ENCODE results near the gene PDCD6IP.
"Not testable (repeated sequence)": the region's sequence is repeated elsewhere in the genome, so short reads cannot be mapped to it uniquely, and the experiment has no call there.

PDCD6IP gene

DNA sequence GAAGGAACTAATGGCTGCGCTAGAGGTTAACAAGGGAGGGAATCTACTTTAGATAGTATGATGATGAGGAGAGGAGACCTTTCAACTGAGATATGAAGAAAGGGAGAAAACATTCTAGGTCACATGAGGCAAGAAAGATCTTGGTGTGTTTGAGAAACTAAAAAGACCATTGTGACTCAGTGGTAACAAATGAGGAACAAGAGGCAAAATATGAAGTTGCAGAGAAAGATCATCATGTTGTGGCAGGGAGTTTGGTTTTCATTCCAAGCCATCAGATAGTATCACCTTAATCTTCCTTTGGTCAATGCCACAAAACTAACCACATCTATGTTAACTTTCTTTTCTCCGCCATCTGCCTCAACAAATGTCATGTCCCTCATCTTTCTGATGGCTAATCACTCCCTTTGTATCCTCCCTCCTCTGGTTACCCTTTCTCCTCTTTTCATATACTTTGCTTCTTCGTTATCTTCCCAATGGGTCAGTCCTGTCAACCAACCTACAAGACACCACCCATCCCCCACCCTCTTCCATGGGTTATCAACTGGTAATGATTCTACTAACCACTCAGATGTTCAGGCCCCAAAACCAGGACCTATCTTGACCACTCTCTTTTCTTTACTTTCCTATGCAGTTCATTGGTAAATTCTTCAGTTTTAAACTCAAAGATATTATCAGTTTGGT, 2.4 kb upstream of the PDCD6IP start:
- DNase-seq: no peak

DNA sequence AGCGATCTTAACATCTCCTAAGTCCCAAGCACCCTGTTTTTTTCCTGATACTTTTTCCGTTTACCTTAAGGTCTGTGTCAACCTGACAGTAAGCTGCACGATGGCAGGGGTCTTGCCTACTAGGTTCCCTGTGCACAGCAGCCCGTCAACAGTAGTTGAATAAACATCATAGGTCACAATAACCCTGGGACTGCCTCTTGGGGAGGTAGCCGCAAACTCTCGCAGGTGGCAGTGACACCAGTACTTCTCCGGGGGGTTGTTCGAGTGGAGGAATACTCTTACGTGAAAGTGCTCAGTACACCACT, 365 bp upstream of the PDCD6IP start:
- no peak for DNase-seq

DNA sequence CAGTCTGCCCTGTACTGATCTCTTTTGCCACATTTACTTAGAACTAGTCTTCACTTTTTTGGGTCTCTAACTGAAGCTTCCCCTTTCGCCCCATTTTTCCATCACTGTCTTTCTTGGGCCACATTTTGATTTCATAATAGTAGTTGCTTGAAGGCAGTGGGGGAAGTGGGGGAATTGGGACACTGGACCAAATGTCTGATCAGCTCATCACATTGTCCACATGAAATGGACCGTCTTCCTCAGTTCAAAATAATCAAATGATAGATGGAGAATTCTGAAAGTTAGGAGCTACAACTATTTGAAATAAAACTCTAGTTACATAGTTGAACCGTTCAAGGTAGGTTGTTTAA, 747 bp downstream of the PDCD6IP start:
- no peak for DNase-seq

DNA sequence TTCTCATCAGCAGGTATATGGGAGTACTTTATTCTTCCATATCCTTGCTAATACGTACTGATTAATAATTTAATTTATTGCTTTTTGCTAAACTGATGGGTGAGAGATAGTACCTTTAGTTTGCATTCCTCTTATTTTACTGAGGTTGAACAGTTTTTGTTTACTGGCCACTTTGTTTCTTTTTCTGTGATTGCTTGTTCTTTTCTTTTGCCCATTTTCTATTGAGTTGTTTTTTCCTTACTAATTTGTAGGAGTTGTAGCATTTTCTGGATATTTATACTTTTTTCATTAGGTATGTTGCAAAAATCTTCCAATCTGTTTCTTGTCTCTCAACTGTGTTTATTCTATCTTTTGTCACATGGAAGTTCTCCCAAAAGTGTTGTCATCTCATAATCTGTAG, 4.8 kb downstream of the PDCD6IP start:
- no peak for DNase-seq

DNA sequence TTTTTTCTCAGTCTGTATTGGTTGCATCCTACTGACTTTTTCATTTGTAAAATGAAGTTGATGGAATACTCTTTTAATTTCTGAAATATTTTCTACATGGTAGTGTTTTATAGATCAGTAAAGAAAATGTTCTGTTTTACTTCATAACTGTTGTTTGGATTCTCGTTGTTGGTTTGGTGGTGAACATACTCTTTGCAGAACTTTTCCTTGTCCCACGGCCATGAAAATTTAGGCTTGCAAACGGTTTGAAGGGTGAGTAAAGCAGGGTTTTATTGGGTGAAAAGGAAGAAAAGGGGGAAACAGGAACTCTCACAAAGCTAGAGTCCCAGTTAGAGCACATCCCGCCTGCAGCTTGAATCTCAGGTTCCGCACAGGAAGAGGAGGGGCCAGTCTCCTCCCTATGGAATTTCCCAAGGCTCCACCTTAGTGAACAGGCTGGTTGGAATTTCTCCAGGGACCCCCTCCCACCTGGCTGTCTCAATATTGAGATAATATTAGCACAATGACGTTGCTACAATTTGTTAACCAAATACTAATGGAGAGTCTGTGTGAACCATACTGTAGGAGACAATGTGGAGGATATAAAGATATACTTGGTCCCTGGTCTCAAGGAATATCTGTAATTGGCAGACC, 5.6 kb downstream of the PDCD6IP start:
- DNase-seq: no peak

DNA sequence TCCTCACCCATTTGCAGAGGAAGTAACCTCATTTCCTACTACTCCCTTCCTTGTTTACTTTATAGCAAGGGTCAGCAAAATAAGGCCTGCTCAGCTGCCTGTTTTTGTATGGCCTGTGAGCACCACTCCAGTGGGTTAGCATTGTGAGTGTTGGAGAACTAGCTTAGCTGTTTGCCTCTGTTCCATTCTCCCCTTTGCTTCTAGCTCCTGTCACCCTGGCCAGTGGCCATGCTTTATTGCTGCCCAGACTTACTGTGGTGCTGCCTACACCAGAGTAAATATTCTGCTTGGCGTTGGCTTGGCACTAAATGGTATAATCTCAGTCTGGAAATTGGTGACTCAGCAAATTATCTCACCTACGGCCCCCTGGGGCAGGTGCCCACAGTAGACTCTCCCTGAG, 8.8 kb downstream of the PDCD6IP start:
- no peak for DNase-seq

DNA sequence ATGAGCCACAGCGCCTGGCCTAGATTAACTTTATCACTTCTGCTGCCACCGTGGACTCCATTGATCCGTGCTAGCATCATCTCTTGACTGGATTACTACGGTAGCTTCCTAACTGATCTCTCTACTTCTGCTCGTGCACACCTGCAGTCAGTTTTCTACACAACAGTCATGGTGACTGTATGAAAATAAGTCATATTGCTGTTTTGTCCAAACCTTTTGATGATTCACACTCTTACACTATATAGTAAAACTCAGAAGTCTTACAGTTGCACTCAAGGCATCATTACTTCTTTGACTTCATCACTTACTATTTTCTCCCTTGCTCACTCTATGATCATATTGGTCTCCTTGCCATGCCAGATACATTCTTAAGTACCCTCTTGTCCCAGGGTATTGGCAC, 10.1 kb downstream of the PDCD6IP start:
- no peak for DNase-seq

DNA sequence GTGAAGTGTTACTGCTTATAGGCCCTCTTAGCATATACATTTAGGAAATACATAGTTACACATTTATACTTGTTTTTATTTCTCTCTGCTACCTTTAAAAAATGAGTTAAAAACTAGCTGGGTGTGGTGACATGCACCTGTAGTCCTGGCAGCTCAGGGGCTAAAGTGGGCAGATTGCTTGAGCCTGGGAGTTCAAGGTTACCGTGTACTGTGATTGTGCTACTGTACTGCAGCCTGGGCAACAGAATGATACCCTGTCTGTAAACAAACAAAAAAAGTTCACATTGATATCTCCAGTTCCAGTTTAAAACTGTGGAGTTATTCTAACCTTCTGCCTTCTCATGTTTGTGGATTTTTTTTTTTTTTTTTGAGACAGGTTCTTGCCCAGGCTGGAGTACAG, 12.1 kb downstream of the PDCD6IP start:
- no peak for DNase-seq

DNA sequence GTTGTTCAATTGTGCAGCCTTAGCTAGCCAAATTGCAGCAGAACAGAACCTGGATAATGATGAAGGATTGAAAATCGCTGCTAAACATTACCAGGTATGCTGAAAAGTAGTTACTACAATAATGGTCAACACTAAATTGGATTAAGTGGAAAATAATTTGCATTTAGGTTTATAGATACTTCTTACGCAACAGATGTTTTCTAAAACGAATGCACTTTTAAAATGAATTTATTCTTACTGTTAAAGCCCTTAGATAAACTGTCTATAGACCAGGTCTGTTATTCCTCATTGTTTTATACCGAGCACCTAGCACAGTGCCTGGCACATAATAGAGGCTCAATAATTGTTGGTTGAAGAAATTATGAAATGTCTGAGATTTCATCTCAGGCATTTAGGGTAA, 23.6 kb downstream of the PDCD6IP start:
- no peak for DNase-seq

DNA sequence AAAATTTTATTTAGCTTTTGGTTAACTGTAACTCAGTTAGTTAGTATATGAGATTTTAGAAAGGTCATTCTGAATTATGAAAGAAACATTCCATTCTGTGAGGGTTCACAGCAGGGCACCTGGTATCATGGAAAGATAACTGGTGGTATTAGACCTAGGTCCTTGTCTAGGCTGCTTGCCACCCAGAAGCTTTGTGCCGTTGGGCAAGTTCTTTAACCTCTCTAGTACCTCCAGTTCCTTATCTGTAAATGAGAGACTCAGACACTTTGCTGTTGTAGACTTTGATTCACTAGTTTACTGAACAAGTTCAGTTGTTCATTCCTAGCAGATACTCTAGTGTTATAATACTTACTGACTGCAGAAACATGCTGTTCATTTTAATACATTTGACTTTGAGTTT, 25.4 kb downstream of the PDCD6IP start:
- DNase-seq: no peak

DNA sequence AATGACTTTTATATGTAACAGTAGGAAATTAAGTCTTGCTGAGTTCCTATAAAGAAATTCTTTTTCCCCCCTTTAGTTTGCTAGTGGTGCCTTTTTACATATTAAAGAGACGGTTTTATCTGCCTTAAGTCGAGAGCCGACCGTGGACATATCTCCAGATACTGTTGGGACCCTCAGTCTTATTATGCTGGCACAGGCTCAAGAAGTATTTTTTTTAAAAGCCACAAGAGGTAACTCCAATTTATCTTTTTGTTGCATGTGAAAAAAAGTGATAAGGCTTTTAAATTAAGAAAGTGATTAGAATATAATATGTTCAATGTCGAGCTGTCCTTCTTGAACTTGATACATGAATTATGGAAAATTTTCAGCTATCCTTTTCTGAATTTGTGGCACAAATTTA, 26.7 kb downstream of the PDCD6IP start:
- no peak for DNase-seq

DNA sequence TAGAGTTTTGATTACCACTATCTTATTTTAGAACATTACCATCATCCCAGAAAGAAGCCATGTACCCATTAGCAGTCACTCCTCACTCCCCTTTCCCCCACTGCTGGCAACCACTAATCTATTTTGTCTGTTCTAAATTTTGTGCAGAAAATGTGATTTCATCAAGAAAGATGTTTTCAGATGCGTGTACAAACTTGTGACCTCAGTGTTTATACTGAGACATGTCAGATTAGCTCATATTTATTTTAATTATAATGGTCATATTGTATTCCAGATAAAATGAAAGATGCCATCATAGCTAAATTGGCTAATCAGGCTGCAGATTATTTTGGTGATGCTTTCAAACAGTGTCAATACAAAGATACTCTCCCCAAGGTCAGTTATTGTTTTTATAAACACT, 27.8 kb downstream of the PDCD6IP start:
- no peak for DNase-seq

DNA sequence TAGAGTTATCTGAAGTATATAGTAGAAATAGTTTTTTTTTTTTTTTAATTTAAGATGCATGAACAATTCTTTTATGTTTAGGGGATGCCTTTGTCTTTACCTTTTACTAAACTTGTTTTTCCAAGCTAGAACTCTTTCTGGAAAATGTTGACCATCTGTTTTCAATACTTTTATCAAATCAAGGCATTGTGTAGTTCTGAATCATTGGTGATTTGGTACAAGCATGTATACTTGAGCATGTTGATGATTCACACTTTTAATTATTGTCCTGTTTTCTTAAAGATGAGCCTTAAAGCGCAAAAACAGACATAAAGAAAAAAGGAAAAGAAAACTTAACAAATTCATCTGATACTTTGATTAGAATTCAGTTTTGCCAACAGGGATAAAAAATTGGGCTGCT, 28.3 kb downstream of the PDCD6IP start:
- no peak for DNase-seq

DNA sequence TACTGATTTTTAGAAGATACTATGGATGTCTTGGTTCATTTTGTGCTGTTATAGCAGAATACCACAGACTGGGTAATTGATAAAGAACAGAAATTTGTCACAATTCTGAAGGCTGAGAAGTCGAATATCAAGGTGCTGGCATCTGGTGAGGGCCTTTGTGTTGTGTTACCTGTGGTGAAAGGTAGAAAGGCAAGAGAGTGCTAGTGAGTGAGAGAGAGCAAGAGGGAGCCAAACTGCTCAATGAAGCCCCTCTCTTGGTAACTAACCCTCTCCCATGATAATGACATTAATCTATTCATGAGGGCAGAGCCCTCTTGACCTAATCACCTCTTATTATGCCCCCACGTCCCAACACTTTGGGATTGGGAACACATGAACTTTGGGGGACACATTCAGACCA, 31.3 kb downstream of the PDCD6IP start:
- no peak for DNase-seq

DNA sequence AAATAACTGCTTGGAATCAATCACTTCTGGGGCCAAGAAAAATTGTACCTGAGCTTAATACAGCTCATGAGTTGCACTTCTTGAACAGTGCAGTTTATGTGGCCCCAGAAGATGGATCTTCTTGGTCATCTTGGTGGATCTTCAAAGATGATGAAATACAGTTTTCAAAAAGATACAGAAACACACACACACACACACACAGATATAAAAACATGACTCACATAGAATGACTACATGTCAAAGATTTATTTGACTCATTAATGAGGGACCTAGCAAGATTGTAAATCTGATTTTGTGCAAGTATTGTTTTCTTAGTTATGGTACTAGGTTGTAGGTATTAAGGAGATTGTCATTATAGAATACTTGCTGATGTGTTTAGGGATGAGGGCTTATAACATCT, 32.6 kb downstream of the PDCD6IP start:
- DNase-seq: no peak

DNA sequence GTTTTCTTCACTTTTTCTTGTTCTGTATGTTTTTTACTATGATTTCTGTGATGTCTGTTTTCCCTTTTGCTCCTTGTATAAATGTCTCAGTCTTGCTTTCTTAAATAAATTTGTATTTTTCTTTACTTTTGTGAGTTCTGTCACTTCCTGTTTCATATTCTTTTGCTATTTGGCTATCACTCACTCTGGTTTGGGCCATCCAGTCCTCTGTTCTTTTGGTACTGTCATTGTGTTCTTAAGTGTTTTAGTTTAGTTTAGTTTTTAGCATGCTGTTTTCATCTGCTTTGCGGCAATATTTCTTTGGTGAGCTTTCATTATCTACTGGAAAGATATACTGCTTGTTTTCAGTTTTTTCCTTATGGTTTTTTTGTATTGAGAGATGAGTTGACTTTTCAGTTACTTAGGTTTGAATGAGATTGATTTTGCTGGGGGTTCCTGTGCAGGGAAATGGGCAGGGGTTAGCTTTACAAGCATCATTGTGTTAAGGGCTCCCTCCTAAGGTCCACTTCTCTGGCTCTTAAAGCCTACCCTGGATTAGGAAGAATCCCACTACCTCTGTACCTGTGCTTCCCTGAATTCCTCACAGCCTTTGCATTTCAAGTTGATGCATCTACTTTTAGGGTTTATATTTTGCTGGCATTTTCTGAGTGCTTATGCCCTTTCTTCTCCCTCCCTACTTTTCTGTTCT, 35.1 kb downstream of the PDCD6IP start:
- no peak for DNase-seq

DNA sequence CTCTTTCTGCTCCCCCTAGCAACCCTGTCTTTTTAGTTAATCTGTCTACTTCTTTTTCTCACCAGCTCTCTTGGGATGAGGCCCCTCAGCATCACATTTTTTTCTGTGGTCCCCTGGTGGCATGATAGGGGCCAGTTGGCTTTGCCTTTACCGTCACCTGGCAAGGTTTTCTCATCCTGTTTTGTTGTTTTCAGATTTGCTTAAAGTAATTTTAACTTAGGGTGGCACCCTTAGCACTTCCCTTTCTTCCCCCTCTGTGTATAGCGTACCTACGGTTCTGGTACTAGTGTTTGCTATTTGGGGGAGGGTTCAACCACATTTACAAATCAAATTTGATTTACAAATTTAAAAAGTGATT, 35.6 kb downstream of the PDCD6IP start:
- no peak for DNase-seq

DNA sequence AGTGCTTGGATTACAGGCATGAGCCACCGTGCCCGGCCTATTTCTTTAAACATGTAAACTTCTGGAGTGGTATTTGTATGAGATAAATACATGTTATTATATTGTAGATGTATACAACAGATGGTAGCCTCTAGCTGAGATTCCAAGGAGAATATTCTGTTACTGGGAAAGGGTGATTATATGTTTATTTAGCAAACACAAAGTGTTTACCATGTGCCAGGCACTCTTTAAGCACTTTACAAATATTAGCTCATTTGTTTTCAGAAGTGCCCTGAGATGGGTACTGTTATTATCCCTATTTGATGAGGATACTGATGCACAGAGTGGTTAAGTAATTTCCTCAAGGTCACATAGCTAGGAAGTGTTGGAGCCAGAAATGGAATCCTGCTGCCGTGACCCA, 38.8 kb downstream of the PDCD6IP start:
- not testable (repeated sequence) for DNase-seq

DNA sequence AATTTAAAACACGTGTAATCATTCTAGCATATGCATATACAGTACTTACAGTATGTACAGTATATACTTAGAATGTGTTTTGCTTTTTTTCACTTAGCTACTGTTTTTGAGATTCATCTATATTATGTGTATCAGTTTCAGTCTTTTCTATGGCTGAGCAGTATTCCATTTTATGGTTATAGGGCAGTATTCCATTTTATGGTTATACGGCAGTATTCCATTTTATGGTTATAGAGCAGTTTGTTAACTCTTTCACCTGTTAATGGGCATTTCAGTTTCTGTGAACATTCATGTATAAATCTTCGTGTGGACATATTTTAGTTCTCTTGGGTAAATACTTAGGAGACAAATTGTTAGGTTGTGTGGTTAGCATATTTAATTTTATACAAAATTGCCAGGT, 40.9 kb downstream of the PDCD6IP start:
- no peak for DNase-seq

DNA sequence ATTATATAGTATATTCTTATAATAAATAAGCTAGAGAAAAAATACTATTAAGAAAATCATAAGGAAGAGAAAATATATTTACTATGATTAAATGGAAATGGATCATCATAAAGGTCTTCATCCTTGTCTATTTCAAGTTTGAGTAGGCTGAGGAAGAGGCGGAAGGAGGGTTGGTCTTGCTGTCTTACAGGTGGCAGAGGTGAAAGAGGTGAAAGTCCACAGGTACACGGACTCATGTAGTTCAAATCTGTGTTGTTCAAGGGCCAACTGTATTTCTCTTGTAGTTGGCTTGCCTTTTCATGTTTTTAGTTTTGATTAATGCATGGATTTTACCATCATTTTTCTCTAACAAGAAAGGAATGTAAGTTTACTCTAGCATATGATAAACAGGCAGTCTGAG, 41.7 kb downstream of the PDCD6IP start:
- no peak for DNase-seq

DNA sequence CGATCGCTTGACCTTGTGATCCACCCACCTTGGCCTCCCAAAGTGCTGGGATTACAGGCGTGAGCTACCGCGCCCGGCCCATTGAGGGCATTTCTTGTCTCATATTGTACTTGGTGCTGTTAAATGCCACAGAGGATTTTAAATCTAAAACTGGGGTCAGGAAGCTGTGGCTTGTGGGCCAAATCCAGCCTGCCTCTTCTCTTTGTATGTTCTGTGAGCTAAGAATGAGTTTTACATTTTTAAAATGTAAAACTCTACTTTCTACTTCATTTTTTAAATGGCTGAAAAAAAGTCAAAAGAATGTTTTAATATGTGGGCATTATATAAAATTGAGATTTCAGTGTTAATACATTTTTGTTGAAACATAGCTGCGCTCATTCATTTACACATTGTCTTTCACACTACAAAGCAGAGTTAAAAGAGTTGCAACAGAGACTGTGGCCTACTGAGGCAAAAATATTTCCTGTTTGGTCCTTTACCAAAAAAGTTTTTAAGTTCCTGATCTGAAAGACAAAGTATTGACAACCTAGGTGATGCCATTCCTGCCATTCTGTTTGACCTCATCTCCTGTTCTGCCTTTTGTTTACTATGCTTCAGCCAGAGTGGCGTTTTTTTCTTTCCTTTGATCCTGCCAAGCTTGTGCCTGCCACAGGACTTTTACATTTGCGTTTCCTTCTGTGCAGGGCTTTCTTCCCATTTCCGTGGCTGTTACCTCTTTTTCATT, 50.4 kb downstream of the PDCD6IP start:
- no peak for DNase-seq

DNA sequence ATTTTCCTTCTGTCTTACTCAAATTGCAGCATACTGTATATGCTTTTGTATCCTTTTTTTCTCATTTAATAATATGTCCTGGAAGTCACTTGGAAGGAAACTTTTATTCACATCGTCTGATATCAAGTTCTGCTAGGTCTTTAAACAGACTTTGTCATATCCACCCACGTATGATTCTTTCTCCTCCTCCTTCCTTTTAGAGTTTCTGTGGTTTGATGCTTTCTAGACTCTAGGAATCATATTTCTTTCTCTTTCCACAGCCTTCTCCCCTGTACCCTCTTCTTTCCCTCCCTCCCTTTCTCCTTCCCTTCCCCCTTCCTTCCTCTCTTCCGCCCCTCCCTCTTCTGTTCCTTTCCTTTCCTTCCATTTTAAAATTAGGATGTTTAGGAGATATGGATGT, 52.2 kb downstream of the PDCD6IP start:
- not testable (repeated sequence) for DNase-seq

DNA sequence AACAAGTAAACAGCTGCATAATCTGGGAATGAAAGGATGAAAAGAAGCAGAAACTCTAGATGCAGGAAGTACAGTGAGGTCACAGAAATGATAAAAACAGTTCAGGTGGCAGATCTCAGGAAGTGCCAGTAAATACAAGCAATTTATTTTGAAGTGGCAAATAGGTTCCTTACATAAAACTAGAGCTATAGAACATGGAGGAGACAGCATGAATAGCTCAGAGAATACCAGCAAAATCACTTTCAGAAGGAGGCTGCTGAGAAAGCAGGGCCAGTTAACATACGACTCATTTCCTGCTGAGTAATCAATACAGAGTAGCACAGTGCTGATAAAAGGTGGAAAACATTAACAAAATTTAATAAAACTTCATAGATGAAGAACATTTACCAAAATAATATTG, 57.0 kb downstream of the PDCD6IP start:
- DNase-seq: not testable (repeated sequence)

DNA sequence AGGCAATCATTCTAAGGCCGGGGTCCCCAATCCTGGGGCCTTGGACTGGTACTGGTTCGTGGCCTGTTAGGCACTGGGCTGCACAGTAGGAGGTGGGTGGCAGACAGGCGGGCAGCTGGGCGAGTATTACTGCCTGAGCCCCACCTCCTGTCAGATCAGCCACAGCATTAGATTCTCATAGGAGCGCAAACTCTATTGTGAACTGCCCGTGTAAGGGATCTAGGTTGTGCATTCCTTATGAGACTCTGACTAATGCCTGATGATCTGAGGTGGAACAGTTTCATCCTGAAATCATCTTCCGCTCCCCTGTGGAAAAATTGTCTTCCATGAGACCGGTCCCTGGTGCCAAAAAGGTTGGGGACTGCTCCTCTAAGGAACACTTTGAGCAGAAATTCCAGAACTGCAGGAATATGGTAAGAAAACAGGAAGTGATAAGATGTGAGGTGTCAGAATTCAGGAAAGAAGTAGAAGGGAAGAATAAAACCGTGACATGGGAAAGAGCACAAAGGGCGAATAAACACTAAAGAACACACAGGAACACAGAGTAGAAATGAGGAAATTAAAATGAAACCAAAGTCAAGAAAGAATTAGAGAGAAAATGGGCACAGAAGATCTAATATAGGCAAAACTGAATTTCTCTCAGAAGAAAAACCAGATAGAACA, 57.6 kb downstream of the PDCD6IP start:
- DNase-seq: no peak
